Spleen (tissue), 11 donors: Measurements from ENCODE around the gene GADL1. TPM values are rescaled to one million over a fixed set of nuclear protein-coding genes. Genes with fewer than 3 reads are reported as not detected.

Source experiments
- DNase-seq: peaks from one replicate; pipeline ENCODE4 v3.0.0-alpha.2; 2020
- H3K27ac ChIP-seq, 8 donors: fragments of 200-600 bp; sonication (generic) in 7 of 8; 1 replicate in 4 of 8; 2 replicates in 4 of 8; pipeline versions ENCODE4 v1.5.0 to v1.8.0; 2016 to 2021; ENCODE audit warnings: inconsistent platforms in 4 of 8, mild to moderate bottlenecking in 4 of 8, moderate library complexity in 1 of 8
- H3K27me3 ChIP-seq, 7 donors: fragments of 200-600 bp; sonication (generic) in 6 of 7; replicated peaks in 1 of 7; 1 replicate in 4 of 7; 2 replicates in 3 of 7; pipeline versions ENCODE4 v1.5.0 to v1.8.0; 2016 to 2021; ENCODE audit warnings: inconsistent platforms in 3 of 7, mild to moderate bottlenecking in 1 of 7
- H3K36me3 ChIP-seq, 6 donors: fragments of 200-600 bp; sonication (generic) in 5 of 6; 1 replicate in 4 of 6; 2 replicates in 2 of 6; pipeline versions ENCODE4 v1.5.0 to v1.8.0; 2016 to 2021; ENCODE audit warnings: inconsistent platforms in 2 of 6
- H3K4me1 ChIP-seq, 6 donors: fragments of 200-600 bp; sonication (generic) in 5 of 6; 1 replicate in 3 of 6; 2 replicates in 3 of 6; pipeline versions ENCODE4 v1.5.0 to v1.8.0; 2016 to 2021; ENCODE audit warnings: inconsistent platforms in 3 of 6
- H3K4me3 ChIP-seq, 8 donors: fragments of 200-600 bp; sonication (generic) in 7 of 8; 1 replicate in 4 of 8; 2 replicates in 4 of 8; pipeline versions ENCODE4 v1.5.0 to v1.8.0; 2016 to 2021; ENCODE audit warnings: inconsistent platforms in 4 of 8, mild to moderate bottlenecking in 4 of 8, moderate library complexity in 2 of 8
- H3K9me3 ChIP-seq, 8 donors: fragments of 200-600 bp; sonication (generic) in 7 of 8; 1 replicate in 4 of 8; 2 replicates in 4 of 8; pipeline versions ENCODE4 v1.5.0 to v1.8.0; 2016 to 2021; ENCODE audit warnings: inconsistent platforms in 4 of 8
- CTCF ChIP-seq, 11 experiments: fragments of 200-600 bp in 7 of 11; fragments of 450-650 bp in 4 of 11; sonication (generic) in 4 of 11; IDR thresholded peaks in 8 of 11; conservative IDR thresholded peaks in 3 of 11; 1 replicate in 7 of 11; 2 replicates in 4 of 11; pipeline versions ENCODE4 v1.4.0 to v1.8.0; 2016 to 2021; ENCODE audit warnings: antibody characterized with exemption in 11 of 11, inconsistent platforms in 4 of 11, mild to moderate bottlenecking in 1 of 11
- POLR2A ChIP-seq, 3 donors: fragments of 450-650 bp; IDR thresholded peaks; one replicate each; pipeline ENCODE4 v1.5.1; 2017; ENCODE audit warnings: antibody characterized with exemption in 3 of 3, mild to moderate bottlenecking in 1 of 3
- POLR2AphosphoS5 ChIP-seq, 3 donors: sonication (generic); formaldehyde crosslinking; IDR thresholded peaks; one replicate each; pipeline ENCODE4 v1.5.1; 2017; ENCODE audit warnings: antibody characterized with exemption in 3 of 3
- WGBS, 5 donors: extraction: QIAGEN DNeasy Blood & Tissue Kit in 3 of 5; methylation state at CpG; one replicate each; pipeline versions ENCODE4 v1.1.5 to v1.1.7; 2013 to 2018; 5-methylcytosine and 5-hydroxymethylcytosine counted together
- intact Hi-C: fragments of 100-400 bp; cut with DNase I; formaldehyde crosslinking; loops from one replicate; pipeline ENCODE4 v1.15.0; 2023; ENCODE audit warnings: low total_unique reads
- polyA plus RNA-seq, 3 donors: library from polyadenylated mRNA; stranded (reverse); fragments of 200-250 nt; gene quantifications; one replicate each; pipeline ENCODE4 v1.2.1, GENCODE V29; 2013
- total RNA-seq, 7 donors: library from RNA; depleted of rRNA in 3 of 7; stranded (reverse); fragments of >200 nt in 3 of 7; fragmentation: NEBNext Ultra II Directional in 4 of 7; extraction: Animal tissue kit (Norgen Biotek cat#: 25700) in 4 of 7; gene quantifications; one replicate each; pipeline versions ENCODE4 v1.1.0 to v1.2.1, GENCODE V29; 2016 to 2021
- donor health status: healthy with polysubstance abuse.
- donor health status: DM: no; HTN: no; CAD: no; lungs with moderate emphysema.
- donor health status: DM: no; HTN: no; CAD: no.
- donor health status: Bipolar disorder and iron deficiency.
- donor health status: healthy.
- donor health status: DM: no; HTN: no; CAD: no.
- donor health status: DM: yes; HTN: yes; CAD: no.

GADL1 gene
- total and polyA plus RNA-seq, 10 donors = 0.02 to 0.16 (median 0.08) TPM; not detected in 6

DNA sequence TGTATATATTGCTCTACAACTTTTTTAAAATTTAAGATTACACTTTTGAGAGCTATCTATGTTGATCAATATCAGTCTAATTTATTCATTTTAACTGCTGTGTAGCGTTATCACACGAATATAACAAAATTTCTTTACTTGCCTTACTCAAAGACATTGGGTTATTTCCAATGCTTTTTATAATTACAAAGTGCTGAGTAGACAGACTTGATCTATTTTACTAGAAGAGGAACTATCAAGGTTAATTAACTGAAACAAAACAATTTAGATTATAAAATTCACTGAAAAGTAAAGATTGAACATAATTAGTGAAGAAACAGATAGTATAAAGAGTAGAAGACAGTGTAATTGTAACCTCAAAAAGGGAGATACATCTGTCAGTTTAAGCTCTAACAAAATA lies 182.6 kb downstream of the GADL1 start:
- H3K4me3 ChIP-seq = no peak overlapping the region
- H3K27ac ChIP-seq = no peak overlapping the region
- peaks cover 0 to 11% (median 0%) of the 10 kb centered on the region in 8 donors for H3K9me3 ChIP-seq
- no peaks in the 10 kb centered on the region for H3K27me3 ChIP-seq
- no peaks in the 10 kb centered on the region for H3K36me3 ChIP-seq
- no peak for DNase-seq
- TF ChIP-seq POLR2A (IDR thresholded peaks at IDR 0.05) = no peak
- no peak for TF ChIP-seq CTCF (IDR thresholded peaks at IDR 0.05 in 8 of 11, conservative IDR thresholded peaks at IDR 0.05 in 3 of 11)
- no peak for TF ChIP-seq POLR2AphosphoS5 (IDR thresholded peaks at IDR 0.05)
- WGBS, 5 donors = 75 to 86% (median 77%) methylated on average over 2 of the region's 2 CpGs
- intact Hi-C loops = no loop called here
- peaks cover 0 to 19% (median 3%) of the 10 kb centered on the region in 6 donors for H3K4me1 ChIP-seq

DNA sequence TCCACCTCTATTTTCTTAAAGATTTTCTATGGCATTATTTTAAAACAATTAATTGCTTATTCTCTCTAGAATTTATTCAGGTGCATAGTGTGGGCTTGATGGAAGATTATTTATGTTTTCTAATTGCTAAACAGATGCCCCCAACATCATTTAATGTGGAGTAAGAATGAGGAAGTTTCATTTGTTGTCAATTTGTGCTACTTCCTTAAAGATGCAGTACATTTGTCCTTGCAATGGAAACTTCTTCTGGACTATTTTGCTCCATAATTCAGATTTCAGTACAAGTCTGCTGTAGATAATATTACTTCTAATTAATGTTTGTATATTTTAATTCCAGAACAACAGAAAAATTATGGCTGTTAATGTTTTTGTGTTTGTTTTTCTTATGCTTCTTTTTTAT lies 183.3 kb downstream of the GADL1 start:
- Histone ChIP-seq H3K9me3 (peaks cover 0 to 11% (median 0%) of the 10 kb centered on the region in 8 donors), H3K27me3 (no peaks in the 10 kb centered on the region), H3K4me1 (peaks cover 0 to 19% (median 3%) of the 10 kb centered on the region in 6 donors), H3K36me3 (no peaks in the 10 kb centered on the region), H3K27ac (no peak overlapping the region), H3K4me3 (no peak overlapping the region)
- DNase-seq = no peak
- TF ChIP-seq POLR2AphosphoS5 (IDR thresholded peaks at IDR 0.05) (no peak), POLR2A (IDR thresholded peaks at IDR 0.05) (no peak), CTCF (IDR thresholded peaks at IDR 0.05 in 8 of 11, conservative IDR thresholded peaks at IDR 0.05 in 3 of 11) (no peak)
- intact Hi-C loops = no loop called here

DNA sequence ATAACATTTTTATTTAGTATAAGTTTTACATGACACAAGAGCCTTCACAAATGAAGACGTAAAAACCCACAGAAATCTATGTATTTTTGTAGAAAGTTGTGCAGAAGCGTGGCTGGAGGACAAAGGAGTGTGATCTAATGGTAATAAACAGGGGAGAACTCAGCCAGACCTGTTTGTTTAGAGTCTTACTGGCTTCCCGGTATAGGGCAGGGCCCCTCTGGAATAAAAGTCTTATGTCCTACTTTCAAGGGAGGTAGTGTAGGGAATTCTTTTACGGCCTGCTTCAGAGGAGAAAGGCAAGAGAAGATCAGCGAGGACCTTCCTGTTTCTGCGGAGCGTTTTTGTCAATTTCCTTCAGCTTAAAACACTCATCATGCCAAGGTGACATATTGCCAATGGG lies 184.4 kb downstream of the GADL1 start:
- intact Hi-C loops = no loop called here
- Histone ChIP-seq H3K4me1 (peaks cover 0 to 19% (median 5%) of the 10 kb centered on the region in 6 donors), H3K27ac (no peak overlapping the region), H3K4me3 (no peak overlapping the region), H3K36me3 (no peaks in the 10 kb centered on the region), H3K27me3 (no peaks in the 10 kb centered on the region), H3K9me3 (peaks cover 0 to 11% (median 0%) of the 10 kb centered on the region in 8 donors)
- no peak for TF ChIP-seq POLR2A (IDR thresholded peaks at IDR 0.05)
- no peak for TF ChIP-seq CTCF (IDR thresholded peaks at IDR 0.05 in 8 of 11, conservative IDR thresholded peaks at IDR 0.05 in 3 of 11)
- no peak for TF ChIP-seq POLR2AphosphoS5 (IDR thresholded peaks at IDR 0.05)
- DNase-seq = no peak
- 85 to 90% (median 86%) methylated on average over 7 of the region's 7 CpGs for WGBS, 5 donors

- H3K9me3 ChIP-seq = peaks cover 0 to 2% (median under 1%) of the 10 kb centered on the region in 8 donors
- no peak for DNase-seq
- no peaks in the 10 kb centered on the region for H3K27me3 ChIP-seq
- no peak for TF ChIP-seq CTCF (IDR thresholded peaks at IDR 0.05 in 8 of 11, conservative IDR thresholded peaks at IDR 0.05 in 3 of 11)
- TF ChIP-seq POLR2A (IDR thresholded peaks at IDR 0.05) = no peak
- no peak for TF ChIP-seq POLR2AphosphoS5 (IDR thresholded peaks at IDR 0.05)
- H3K4me1 ChIP-seq = peaks cover 0 to 19% (median 5%) of the 10 kb centered on the region in 6 donors
- intact Hi-C loops = loop anchor here (10.0 kb wide), 1 partner anchor 394 kb away; no protein-coding TSS in a partner anchor
- H3K4me3 ChIP-seq = no peak overlapping the region
- H3K36me3 ChIP-seq = no peaks in the 10 kb centered on the region
- H3K27ac ChIP-seq = no peak overlapping the region
Measured at GRCh38 chr3:30708472-30708871, 186.0 kb downstream of the GADL1 start.
